ENCODE data around the gene TNFAIP8. TPM values are rescaled to one million over a fixed set of nuclear protein-coding genes. Genes with fewer than 3 reads are reported as not detected.

TNFAIP8 gene
- total RNA-seq, 1 experiment from 2014 or later: 8.0 TPM

DNA sequence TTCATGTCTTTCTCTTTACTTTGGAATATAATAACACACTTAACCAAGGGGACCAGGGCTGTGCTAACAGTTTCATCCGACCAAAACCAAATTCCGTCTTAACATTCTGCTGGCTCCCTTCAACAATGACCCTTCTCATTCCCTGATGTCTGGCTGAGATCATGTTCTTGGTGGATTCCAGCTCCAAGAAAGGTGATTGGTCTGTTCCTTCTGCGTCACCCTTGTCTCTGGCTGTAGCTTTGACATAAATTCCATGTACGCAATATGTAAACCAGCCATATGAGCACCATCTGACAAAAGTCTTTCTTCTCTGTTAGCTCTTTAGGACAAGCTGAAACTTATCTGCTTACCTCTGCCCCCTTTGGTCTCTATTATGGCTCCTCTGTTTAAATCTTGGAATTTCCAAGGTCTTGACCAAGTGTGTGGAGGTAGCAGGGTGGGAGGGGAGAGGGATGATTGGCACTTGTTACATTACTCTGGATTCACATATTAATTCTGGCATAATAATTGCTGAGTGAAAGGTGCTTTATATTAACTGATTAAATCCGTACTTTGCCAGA, 50.8 kb downstream of the TNFAIP8 start:
- BruUV-seq (replicated peaks): no TSS peak
- no peak for ATAC-seq
- CTCF ChIA-PET: no interaction called here

DNA sequence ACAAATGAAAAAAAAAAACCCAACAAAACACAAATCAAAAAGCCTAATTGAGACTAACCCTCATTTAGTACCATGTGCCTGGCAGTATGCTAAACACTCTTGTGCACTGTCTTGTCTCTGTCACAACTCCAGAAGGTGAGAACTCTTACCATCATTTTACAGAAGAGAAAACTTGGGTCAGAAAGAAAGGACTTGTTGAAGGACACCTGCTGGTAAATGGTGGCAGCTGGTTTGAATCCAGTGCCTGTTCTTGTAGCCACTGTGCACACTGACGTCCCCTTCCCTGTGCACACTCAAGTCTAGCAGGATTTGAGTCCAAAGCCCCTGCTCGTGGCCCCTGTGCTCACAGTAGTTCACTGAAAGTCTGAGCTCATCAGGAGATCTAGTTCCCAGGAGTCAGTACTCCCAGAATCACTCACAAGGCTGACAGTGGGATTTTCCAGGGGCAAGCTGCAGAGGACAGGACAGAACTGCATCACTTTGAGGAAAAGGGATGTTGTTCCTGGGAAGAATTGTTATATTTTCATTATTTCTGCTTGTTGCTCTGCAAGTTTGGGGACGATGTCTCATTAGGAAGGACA, 53.5 kb downstream of the TNFAIP8 start:
- in situ Hi-C loops (cut with HindIII; ENCODE audit: low pct_unique_long_range_greater_than_20kb, low sequenced_read_pairs): no loop called here
- ATAC-seq (no peak), DNase-seq (ENCODE audit: low read depth, low spot score) (no peak)
- BruUV-seq (replicated peaks): no TSS peak
- CTCF ChIA-PET: interaction anchor here (0.9 kb wide), 1 partner anchor 422 kb away, joined by 4 read pairs; no protein-coding TSS in a partner anchor
- Histone ChIP-seq H3K9me3 (ENCODE audit: control insufficient read depth, insufficient read depth, low read depth, low read length) (no peaks in the 10 kb centered on the region), H3K36me3 (ENCODE audit: control insufficient read depth, insufficient read depth, low read length) (no peaks in the 10 kb centered on the region), H3K4me3 (ENCODE audit: low read depth in 2 of 2, low read length in 2 of 2) (no peak overlapping the region), H3K27ac (ENCODE audit: low read length) (no peak overlapping the region), H3K4me1 (ENCODE audit: control insufficient read depth, insufficient read depth, low read length) (peaks cover 5% of the 10 kb centered on the region; the same call in 1 of the 2 replicates), H3K27me3 (ENCODE audit: control insufficient read depth, insufficient read depth, low read length) (no peaks in the 10 kb centered on the region; the same call in 1 of the 2 replicates)
- POLR2A ChIA-PET: no interaction called here
- no peak for TF ChIP-seq POLR2AphosphoS5 (IDR thresholded peaks at IDR 0.05; ENCODE audit: low read depth, low read length)
- TF ChIP-seq TCF7L2 (IDR thresholded peaks at IDR 0.05; ENCODE audit: low read depth, low read length): no peak
- TF ChIP-seq, protein P1, sequence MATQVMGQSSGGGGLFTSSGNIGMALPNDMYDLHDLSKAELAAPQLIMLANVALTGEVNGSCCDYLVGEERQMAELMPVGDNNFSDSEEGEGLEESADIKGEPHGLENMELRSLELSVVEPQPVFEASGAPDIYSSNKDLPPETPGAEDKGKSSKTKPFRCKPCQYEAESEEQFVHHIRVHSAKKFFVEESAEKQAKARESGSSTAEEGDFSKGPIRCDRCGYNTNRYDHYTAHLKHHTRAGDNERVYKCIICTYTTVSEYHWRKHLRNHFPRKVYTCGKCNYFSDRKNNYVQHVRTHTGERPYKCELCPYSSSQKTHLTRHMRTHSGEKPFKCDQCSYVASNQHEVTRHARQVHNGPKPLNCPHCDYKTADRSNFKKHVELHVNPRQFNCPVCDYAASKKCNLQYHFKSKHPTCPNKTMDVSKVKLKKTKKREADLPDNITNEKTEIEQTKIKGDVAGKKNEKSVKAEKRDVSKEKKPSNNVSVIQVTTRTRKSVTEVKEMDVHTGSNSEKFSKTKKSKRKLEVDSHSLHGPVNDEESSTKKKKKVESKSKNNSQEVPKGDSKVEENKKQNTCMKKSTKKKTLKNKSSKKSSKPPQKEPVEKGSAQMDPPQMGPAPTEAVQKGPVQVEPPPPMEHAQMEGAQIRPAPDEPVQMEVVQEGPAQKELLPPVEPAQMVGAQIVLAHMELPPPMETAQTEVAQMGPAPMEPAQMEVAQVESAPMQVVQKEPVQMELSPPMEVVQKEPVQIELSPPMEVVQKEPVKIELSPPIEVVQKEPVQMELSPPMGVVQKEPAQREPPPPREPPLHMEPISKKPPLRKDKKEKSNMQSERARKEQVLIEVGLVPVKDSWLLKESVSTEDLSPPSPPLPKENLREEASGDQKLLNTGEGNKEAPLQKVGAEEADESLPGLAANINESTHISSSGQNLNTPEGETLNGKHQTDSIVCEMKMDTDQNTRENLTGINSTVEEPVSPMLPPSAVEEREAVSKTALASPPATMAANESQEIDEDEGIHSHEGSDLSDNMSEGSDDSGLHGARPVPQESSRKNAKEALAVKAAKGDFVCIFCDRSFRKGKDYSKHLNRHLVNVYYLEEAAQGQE (IDR thresholded peaks at IDR 0.05; ENCODE audit: insufficient read depth in 1 of 2, low read depth in 2 of 2, low read length in 1 of 2): no peak
- TF ChIP-seq SIN3A (IDR thresholded peaks at IDR 0.05; ENCODE audit: borderline replicate concordance, insufficient read depth, low read depth, low read length): no peak
- TF ChIP-seq, protein P2, sequence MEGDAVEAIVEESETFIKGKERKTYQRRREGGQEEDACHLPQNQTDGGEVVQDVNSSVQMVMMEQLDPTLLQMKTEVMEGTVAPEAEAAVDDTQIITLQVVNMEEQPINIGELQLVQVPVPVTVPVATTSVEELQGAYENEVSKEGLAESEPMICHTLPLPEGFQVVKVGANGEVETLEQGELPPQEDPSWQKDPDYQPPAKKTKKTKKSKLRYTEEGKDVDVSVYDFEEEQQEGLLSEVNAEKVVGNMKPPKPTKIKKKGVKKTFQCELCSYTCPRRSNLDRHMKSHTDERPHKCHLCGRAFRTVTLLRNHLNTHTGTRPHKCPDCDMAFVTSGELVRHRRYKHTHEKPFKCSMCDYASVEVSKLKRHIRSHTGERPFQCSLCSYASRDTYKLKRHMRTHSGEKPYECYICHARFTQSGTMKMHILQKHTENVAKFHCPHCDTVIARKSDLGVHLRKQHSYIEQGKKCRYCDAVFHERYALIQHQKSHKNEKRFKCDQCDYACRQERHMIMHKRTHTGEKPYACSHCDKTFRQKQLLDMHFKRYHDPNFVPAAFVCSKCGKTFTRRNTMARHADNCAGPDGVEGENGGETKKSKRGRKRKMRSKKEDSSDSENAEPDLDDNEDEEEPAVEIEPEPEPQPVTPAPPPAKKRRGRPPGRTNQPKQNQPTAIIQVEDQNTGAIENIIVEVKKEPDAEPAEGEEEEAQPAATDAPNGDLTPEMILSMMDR (IDR thresholded peaks at IDR 0.05): no peak; the same call in 1 of the 2 replicates
- intact Hi-C loops (cut with micrococcal nuclease; ENCODE audit: unreplicated experiment): no loop called here

More for the DNA sequence above, 50.8 kb downstream of the TNFAIP8 start:
- POLR2A ChIA-PET: interaction anchor here (0.5 kb wide), 1 partner anchor 952 kb away, joined by 5 read pairs; no protein-coding TSS in a partner anchor
- Histone ChIP-seq H3K36me3 (ENCODE audit: control insufficient read depth, insufficient read depth, low read length) (no peaks in the 10 kb centered on the region), H3K9me3 (ENCODE audit: control insufficient read depth, insufficient read depth, low read depth, low read length) (no peaks in the 10 kb centered on the region), H3K27me3 (ENCODE audit: control insufficient read depth, insufficient read depth, low read length) (peaks cover 3% of the 10 kb centered on the region; the same call in 1 of the 2 replicates), H3K27ac (ENCODE audit: low read length) (no peak overlapping the region), H3K4me3 (ENCODE audit: low read depth in 2 of 2, low read length in 2 of 2) (no peak overlapping the region), H3K4me1 (ENCODE audit: control insufficient read depth, insufficient read depth, low read length) (peaks cover 2% of the 10 kb centered on the region; the same call in 1 of the 2 replicates)
- DNase-seq (ENCODE audit: low read depth, low spot score): no peak
- TF ChIP-seq TCF7L2 (IDR thresholded peaks at IDR 0.05; ENCODE audit: low read depth, low read length): no peak
- TF ChIP-seq SIN3A (IDR thresholded peaks at IDR 0.05; ENCODE audit: borderline replicate concordance, insufficient read depth, low read depth, low read length): no peak
- in situ Hi-C loops (cut with HindIII; ENCODE audit: low pct_unique_long_range_greater_than_20kb, low sequenced_read_pairs) (no loop called here), intact Hi-C loops (cut with micrococcal nuclease; ENCODE audit: unreplicated experiment) (no loop called here)
